AG08395 (cell line): ENCODE measurements around the gene IFT57.

Experiments
- DNase-seq: peaks from one replicate; pipeline ENCODE4 v3.0.0; 2012; ENCODE audit warnings: mixed read lengths, low spot score

The IFT57 gene

GRCh38 chr3:108124337-108125152 lies 97.7 kb downstream of the IFT57 start:
- no peak for DNase-seq

- no peak for DNase-seq
These were observed 98.9 kb downstream of the IFT57 start for GRCh38 chr3:108123326-108123725.

- no peak for DNase-seq
These were observed 99.9 kb downstream of the IFT57 start for GRCh38 chr3:108122276-108122675.

- no peak for DNase-seq
These were observed 102.7 kb downstream of the IFT57 start for GRCh38 chr3:108119398-108120104.

GRCh38 chr3:108118038-108118768 lies 104.0 kb downstream of the IFT57 start:
- DNase-seq: no peak

- DNase-seq: peak; percentile 34
These were observed 104.9 kb downstream of the IFT57 start for GRCh38 chr3:108117241-108117775.

- no peak for DNase-seq
These were observed 107.7 kb downstream of the IFT57 start for GRCh38 chr3:108114423-108115065.

- no peak for DNase-seq
These were observed 108.2 kb downstream of the IFT57 start for GRCh38 chr3:108113975-108114374.

GRCh38 chr3:108110934-108111333 lies 111.3 kb downstream of the IFT57 start:
- DNase-seq: no peak
